PC-3 (cell line): ENCODE results near the gene BFSP1. TPM values are rescaled to one million over a fixed set of nuclear protein-coding genes. Genes with fewer than 3 reads are reported as not detected.

ENCODE experiments used
- ATAC-seq: fragments of 200-7000 bp; cut with Tn5 transposase; 2 replicates; pipeline ENCODE4 v1.9.1; 2020; ENCODE audit warnings: mild to moderate bottlenecking, moderate library complexity
- BruUV-seq: library from RNA; stranded (reverse); fragments of 400-500 nt; replicated peaks from 2 replicates; lab custom pipeline; 2021; lab: Mats Ljungman, UMichigan
- CTCF ChIA-PET: fragments of 300-600 bp; sonication (Branson Sonifier 250); formaldehyde crosslinking; loops from one replicate; lab custom pipeline; 2022; ENCODE audit warnings: antibody characterized with exemption; lab: Charles Lee
- POLR2A ChIA-PET: fragments of 300-600 bp; sonication (Branson Sonifier 250); formaldehyde crosslinking; loops from one replicate; lab custom pipeline; 2022; ENCODE audit warnings: antibody characterized with exemption; ENCODE audit not compliant: unreplicated experiment; lab: Charles Lee
- DNase-seq: peaks from one replicate; pipeline ENCODE4 v3.0.0-alpha.2; 2015
- H2AFZ ChIP-seq: fragments of 300-600 bp; sonication (generic); 2 replicates; pipeline ENCODE4 v1.6.0; 2016; ENCODE audit warnings: antibody characterized with exemption, low read length
- H3F3A ChIP-seq: fragments of 300-600 bp; sonication (generic); one replicate; pipeline ENCODE4 v1.6.0; 2017; ENCODE audit warnings: antibody characterized with exemption, low read length, control low read depth, mild to moderate bottlenecking; ENCODE audit not compliant: unreplicated experiment
- H3K27ac ChIP-seq: fragments of 300-600 bp; sonication (generic); 2 replicates; pipeline ENCODE4 v1.5.1; 2016; ENCODE audit warnings: mild to moderate bottlenecking, low read length
- H3K27me3 ChIP-seq: fragments of 300-600 bp; sonication (generic); 2 replicates; pipeline ENCODE4 v1.6.1; 2016; ENCODE audit warnings: low read length, mixed read lengths
- H3K36me3 ChIP-seq: fragments of 300-600 bp; sonication (generic); 2 replicates; pipeline ENCODE4 v1.6.1; 2016; ENCODE audit warnings: low read depth, mixed run types, low read length, mixed read lengths
- H3K4me1 ChIP-seq: fragments of 300-600 bp; sonication (generic); 2 replicates; pipeline ENCODE4 v1.5.1; 2016; ENCODE audit warnings: low read length; ENCODE audit not compliant: insufficient read depth
- H3K4me2 ChIP-seq: fragments of 300-600 bp; sonication (generic); 2 replicates; pipeline ENCODE4 v1.6.0; 2016; ENCODE audit warnings: low read length
- H3K4me3 ChIP-seq: fragments of 300-600 bp; sonication (generic); 2 replicates; pipeline ENCODE4 v1.5.1; 2016; ENCODE audit warnings: mild to moderate bottlenecking, low read length, mixed read lengths
- H3K79me2 ChIP-seq: fragments of 300-600 bp; sonication (generic); 2 replicates; pipeline ENCODE4 v1.6.1; 2017; ENCODE audit warnings: low read length, mixed read lengths
- H3K9ac ChIP-seq: fragments of 300-600 bp; sonication (generic); 2 replicates; pipeline ENCODE4 v1.6.0; 2016; ENCODE audit warnings: mild to moderate bottlenecking, low read length
- H3K9me2 ChIP-seq: fragments of 300-600 bp; sonication (generic); replicated peaks from 2 replicates; pipeline ENCODE4 v1.6.1; 2016; ENCODE audit warnings: mixed run types, low read length, mixed read lengths
- H3K9me3 ChIP-seq: fragments of 300-600 bp; sonication (generic); 2 replicates; pipeline ENCODE4 v1.6.1; 2016; ENCODE audit warnings: low read length, mixed read lengths
- H4K20me1 ChIP-seq: fragments of 300-600 bp; sonication (generic); 2 replicates; pipeline ENCODE4 v1.6.1; 2016; ENCODE audit warnings: low read length, mixed read lengths
- CTCF ChIP-seq: fragments of 300-600 bp; sonication (generic); conservative IDR thresholded peaks from 2 replicates; pipeline ENCODE4 v1.5.1; 2017; ENCODE audit warnings: antibody characterized with exemption, low read depth, mild to moderate bottlenecking, low read length
- EZH2 ChIP-seq: fragments of 300-600 bp; sonication (generic); IDR thresholded peaks from one replicate; pipeline ENCODE4 v1.6.1; 2017; ENCODE audit warnings: antibody characterized with exemption, mild to moderate bottlenecking, low read length; ENCODE audit not compliant: unreplicated experiment
- EZH2phosphoT487 ChIP-seq: fragments of 300-600 bp; sonication (generic); IDR thresholded peaks from 2 replicates; pipeline ENCODE4 v1.6.1; 2018; ENCODE audit warnings: mild to moderate bottlenecking, antibody characterized with exemption, low read length, borderline replicate concordance
- intact Hi-C: fragments of 100-400 bp; cut with micrococcal nuclease; formaldehyde crosslinking; loops from 2 replicates; pipeline ENCODE4 v1.9.0; 2023
- total RNA-seq: library from RNA; depleted of rRNA; stranded (reverse); fragments of >200 nt; gene quantifications from 2 replicates; pipeline ENCODE4 v1.2.3, GENCODE V29; 2014

The BFSP1 gene
- total RNA-seq, 1 experiment from 2014 or later = 2.7 TPM

DNA sequence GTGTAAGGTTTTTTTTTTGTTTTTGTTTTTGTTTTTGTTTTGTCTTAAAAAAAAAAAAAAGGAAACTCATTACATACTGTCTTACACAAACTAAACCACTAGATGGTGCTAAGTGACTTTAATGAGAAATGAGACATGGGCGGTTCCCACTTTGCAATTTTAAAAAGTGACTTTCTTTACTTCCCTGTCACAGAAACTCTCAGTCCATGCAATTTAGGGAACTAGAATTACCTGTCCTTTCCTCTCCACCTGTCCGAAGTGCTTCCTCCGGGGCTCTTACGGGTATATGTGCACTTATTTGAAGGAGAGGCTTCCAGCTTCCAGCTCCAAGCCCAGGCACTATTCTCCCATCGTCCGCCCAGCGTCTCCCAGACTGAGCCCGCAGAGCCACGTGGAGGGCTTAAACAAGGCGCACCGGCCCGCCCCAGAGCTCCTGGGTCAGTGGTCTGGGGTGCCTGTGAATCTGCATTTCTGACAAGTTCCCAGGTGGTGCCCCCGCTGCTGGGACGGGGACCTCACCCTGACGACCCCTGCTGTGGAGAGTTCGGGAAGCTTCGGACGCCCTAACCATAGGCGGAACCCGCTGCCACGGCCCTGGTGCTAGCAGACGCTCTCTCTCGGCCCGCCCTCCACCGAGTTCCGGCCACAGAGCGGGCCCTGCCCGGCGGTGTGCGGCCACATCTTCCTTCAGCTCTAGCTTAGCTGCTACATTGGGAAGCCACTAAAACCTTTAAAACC is 26.1 kb downstream of the BFSP1 start:
- no peaks in the 10 kb centered on the region for H3K79me2 ChIP-seq
- CTCF ChIA-PET = interaction anchor here (0.7 to 0.9 kb wide), 3 partner anchors 65 to 113 kb away, joined by 3 to 5 read pairs (median 3); partner anchors contain the start of gene DSTN
- TF ChIP-seq EZH2phosphoT487 (no peak), CTCF (peak; percentile 91)
- ATAC-seq (peak; percentile 86), DNase-seq (peak; percentile 84)
- no peaks in the 10 kb centered on the region for H3K9me3 ChIP-seq
- H3K9ac ChIP-seq = peak overlapping the region; percentile 75
- POLR2A ChIA-PET = interaction anchor here (0.6 kb wide), 1 partner anchor 693 kb away, joined by 4 read pairs; no protein-coding TSS in a partner anchor
- intact Hi-C loops = loop anchor here (1.0 to 2.0 kb wide), 4 partner anchors 26 to 492 kb away; partner anchors contain the start of gene BFSP1
- H3K4me1 ChIP-seq = peaks cover 9% of the 10 kb centered on the region; the same call in 1 of the 2 replicates
- H2AFZ ChIP-seq = peak overlapping the region; percentile 100
- H4K20me1 ChIP-seq = no peaks in the 10 kb centered on the region
- H3K9me2 ChIP-seq = no peaks in the 10 kb centered on the region
- H3K4me2 ChIP-seq = peak overlapping the region; percentile 98
- BruUV-seq = no TSS peak
- H3K4me3 ChIP-seq = peak overlapping the region; percentile 80
- H3K27ac ChIP-seq = peak overlapping the region; percentile 25; the same call in 1 of the 2 replicates
- no peaks in the 10 kb centered on the region for H3K27me3 ChIP-seq
- no peaks in the 10 kb centered on the region for H3F3A ChIP-seq
- H3K36me3 ChIP-seq = no peaks in the 10 kb centered on the region

DNA sequence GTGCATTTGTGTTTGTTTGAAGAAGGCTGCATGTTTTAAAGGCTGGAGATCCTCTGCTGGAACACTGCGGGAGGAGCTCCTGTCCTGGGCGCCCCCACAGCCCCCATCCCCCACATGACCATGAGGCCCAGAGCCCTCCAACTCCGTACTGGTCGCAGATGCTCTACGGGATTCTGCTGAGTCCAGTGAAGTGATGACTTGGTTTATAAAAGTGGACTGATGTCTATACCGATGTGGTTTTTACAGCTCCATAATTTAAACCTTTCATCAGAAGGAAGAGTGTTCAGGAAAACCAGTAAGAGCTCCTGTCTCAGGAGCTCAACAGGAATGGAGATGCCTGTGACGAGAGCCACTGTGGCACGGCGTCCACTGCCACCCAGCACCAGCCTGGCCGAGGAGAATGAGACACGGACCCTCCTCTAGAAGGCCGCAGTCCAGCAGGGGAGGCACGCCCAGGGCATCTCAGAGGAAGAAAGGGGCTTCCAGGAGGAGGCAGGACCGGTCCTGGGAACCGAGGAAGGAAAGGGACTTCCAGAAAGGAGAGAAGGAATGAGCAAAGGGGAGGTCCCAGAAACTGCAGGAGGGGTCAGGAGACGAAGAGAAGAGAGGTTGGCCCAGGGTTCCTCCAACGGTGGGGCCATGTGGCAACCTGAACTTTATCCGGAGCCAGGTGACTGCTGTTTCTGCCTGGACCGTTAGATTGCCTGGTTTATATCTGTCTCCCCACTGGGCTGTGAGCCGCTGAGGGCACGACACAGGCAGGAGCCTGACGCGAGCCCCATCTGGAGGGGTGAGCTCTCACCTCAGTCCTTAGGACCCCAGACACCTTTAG is 26.9 kb downstream of the BFSP1 start:
- POLR2A ChIA-PET = no interaction called here

More for the DNA sequence above, 26.9 kb downstream of the BFSP1 start:
- no peaks in the 10 kb centered on the region for H4K20me1 ChIP-seq
- no peaks in the 10 kb centered on the region for H3K36me3 ChIP-seq
- H3K27me3 ChIP-seq = no peaks in the 10 kb centered on the region
- H3F3A ChIP-seq = no peaks in the 10 kb centered on the region
- peak overlapping the region; percentile 80 for H3K4me3 ChIP-seq
- peak; percentile 51 for ATAC-seq
- no peak overlapping the region for H3K27ac ChIP-seq
- H3K79me2 ChIP-seq = no peaks in the 10 kb centered on the region
- BruUV-seq = no TSS peak
- CTCF ChIA-PET = interaction anchor here (0.6 to 0.9 kb wide), 3 partner anchors 111 to 491 kb away, joined by 3 to 15 read pairs (median 5); no protein-coding TSS in a partner anchor
- peaks cover 9% of the 10 kb centered on the region; the same call in 1 of the 2 replicates for H3K4me1 ChIP-seq
- H3K4me2 ChIP-seq = peak overlapping the region; percentile 98
- H3K9me3 ChIP-seq = no peaks in the 10 kb centered on the region
- peak overlapping the region; percentile 75 for H3K9ac ChIP-seq
- H3K9me2 ChIP-seq = no peaks in the 10 kb centered on the region
- intact Hi-C loops = loop anchor here (2.0 kb wide), 2 partner anchors 27 to 493 kb away; partner anchors contain the start of gene BFSP1
- DNase-seq = no peak
- no peak for TF ChIP-seq CTCF
- TF ChIP-seq EZH2phosphoT487 = no peak
- no peak for TF ChIP-seq EZH2
- peak overlapping the region; percentile 100 for H2AFZ ChIP-seq
